Mammary epithelial cell (primary cell): ENCODE data around the gene LEMD1.

Experiments
- CTCF ChIP-seq, 2 donors: IDR thresholded peaks in 1 of 2; conservative IDR thresholded peaks in 1 of 2; 2 replicates each; pipeline ENCODE4 v1.5.1; 2011 to 2012; ENCODE audit warnings: inconsistent platforms in 2 of 2, low read length in 2 of 2, mild to moderate bottlenecking in 2 of 2, control low read depth in 1 of 2, low read depth in 1 of 2; ENCODE audit not compliant: insufficient read depth in 1 of 2; ENCODE audit errors: extremely low read depth in 1 of 2
- EZH2 ChIP-seq: IDR thresholded peaks from 2 replicates; pipeline ENCODE4 v1.6.1; 2012; ENCODE audit warnings: low read length, inconsistent platforms, borderline replicate concordance

- TF ChIP-seq CTCF (conservative IDR thresholded peaks at IDR 0.05 in 1 of 2, IDR thresholded peaks at IDR 0.05 in 1 of 2; ENCODE audit: extremely low read depth in 1 of 2, insufficient read depth in 1 of 2, low read depth in 1 of 2, low read length in 2 of 2) (no peak), EZH2 (no peak)
Measured at GRCh38 chr1:205451759-205452164, 29.9 kb upstream of the LEMD1 start.
